Hindlimb muscle (tissue), 1 donor: ENCODE results near the gene ZNF536. TPM values are rescaled to one million over a fixed set of nuclear protein-coding genes. Genes with fewer than 3 reads are reported as not detected.
"Not testable (repeated sequence)": the region's sequence is repeated elsewhere in the genome, so short reads cannot be mapped to it uniquely, and the experiment has no call there.

Experiments
- DNase-seq: peaks from one replicate; pipeline ENCODE4 v3.0.0-alpha.2; 2013
- polyA plus RNA-seq: library from polyadenylated mRNA; unstranded; fragments of 120-200 nt; gene quantifications from one replicate; pipeline ENCODE4 v1.2.1, GENCODE V29; 2013; ENCODE audit not compliant: insufficient read length

Gene ZNF536
- polyA plus RNA-seq, 1 donor = 2.0 TPM

DNA sequence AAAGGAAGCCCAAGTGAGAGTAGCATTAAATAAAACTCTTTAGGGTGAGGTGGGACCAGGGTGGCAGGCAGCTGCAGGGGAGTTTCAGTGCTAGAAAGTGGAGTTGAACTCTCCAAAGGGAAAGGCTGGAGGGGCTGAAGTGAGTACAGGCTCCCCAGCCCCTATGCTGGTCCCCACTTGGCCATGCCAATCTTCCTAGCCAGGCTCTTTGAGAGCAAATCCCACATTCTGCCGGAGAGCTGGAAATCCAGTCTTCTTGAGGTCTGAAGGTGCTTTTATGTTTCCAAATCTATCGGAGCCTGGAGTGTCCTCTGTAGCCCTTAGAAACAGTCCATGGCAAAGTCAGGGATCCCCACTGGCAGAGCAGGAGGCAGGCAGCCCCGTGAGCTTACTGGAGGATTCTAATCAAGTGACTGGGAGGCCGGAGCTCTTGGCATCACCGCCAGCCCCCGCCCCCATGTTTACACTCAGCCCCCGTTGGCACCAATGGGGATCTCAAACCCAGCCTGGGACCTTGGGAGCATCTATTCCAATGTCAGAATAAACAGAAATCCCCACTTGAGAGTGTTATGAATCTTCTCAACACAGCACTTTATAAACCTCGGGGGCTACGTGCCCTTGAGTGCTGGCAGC lies 18.3 kb downstream of the ZNF536 start:
- DNase-seq = no peak

DNA sequence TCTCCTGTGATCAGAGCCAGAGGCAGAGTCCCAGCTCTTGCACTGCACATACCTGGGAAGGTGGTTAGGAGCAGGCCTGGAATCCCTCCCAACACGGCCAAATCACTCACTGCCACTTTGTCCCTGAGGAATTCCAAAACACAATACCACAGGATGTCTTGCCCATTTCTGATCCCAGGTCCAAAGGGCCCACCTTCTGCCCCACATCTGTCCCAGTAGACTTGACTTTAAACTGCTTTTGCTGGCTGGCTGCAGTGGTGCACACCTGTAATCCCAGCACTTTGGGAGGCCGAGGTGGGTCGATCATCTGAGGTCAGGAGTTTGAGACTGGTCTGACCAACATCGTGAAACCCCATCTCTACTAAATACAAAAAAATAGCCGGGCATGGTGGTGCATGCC lies 18.9 kb downstream of the ZNF536 start:
- DNase-seq = no peak

DNA sequence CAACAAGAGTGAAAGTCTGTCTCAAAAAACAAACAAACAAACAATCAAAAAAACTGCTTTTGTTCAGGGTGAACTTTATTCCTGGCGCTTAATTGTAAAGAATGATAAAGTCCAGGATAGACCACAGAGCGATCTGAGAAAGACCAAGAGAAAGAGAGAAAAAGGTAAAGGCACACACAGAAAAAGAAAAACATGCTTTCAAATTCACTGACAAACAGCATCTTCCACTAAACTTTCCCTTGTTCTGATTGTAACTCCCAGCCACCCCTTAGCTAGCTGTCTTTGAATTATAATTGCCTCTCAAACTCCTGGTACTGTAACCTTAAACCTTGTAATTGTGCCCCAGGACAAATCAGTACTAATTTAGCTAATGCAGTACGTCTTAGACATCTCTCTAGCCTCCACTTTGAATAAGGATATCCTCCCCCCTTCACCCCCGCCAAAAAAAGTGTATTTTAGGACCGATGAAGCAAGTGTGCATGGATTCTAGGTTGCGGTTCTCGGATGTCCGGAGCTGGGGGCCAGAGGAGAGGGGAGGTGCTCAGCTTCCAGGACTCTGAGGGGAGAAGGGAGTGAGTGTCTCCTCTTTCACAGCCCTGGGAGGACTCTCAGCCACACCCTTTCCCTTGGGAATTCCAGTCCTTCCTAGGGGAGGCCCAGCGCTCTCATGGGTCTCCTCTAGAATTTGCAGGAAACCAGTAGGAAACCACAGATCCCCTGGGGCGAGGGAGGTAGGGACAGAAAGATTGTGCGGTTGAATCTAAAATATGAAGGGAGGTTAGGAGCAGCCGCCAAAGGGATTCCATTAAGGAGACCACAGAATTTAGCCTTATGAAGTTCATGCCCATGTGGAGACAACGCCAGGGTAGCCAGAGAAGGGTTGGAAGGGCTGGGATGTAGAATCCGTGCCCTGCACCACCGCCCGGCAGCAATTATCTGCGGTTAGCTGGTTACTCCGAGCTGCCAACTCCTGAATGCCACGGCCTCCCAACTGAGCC lies 19.7 kb downstream of the ZNF536 start:
- DNase-seq = no peak

DNA sequence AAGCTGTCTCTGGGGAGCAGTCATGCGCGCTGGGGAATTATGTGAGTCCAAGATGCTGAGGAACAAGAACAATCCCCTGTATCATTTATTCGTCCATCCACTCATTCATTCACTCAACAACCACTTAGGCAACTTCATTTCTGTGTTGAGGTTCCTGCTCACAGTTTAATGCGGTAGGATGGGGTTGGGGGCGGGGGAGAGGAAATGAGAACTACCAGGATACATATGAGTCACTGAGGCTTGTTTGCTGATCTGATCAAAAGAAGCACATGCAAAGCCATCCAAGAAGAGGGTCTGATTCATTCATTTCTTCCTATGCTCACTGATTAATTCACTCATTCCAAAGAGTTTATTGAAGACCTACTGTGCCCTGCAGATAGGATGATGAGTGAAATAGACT lies 20.9 kb downstream of the ZNF536 start:
- DNase-seq = no peak

- DNase-seq = no peak
These were observed 21.7 kb downstream of the ZNF536 start for GRCh38 chr19:30393729-30394480.

DNA sequence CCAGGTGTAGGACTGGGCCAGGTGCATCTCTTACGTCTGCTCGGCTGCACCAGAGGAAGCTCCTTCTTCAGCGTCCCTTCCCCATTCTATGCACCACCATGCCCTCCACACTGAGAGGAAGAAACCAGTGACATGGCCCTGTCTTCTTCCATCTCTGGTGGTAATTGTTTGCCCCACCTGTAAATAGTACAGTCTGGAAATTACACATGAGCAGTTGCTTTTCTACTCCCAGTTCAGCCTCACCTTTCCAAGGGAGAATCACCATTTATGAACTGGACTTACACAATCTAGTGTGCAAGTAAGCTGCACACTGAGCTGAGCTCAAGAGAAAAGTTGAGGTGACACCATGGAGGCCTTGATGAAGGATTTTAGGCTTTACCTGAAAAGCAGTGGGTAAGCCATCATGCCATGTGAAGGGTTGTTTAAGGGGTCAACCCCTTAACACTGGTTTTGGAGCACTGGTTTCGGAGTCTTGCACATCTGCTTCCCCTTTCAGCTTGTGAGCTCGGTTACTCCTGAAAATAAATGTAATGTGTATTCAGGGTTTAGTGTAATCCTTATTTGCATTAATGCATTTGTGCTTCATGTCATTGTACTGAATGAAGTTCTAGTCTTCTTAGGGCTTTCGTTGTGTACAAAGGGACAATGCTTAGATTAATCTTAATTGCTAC lies 22.4 kb downstream of the ZNF536 start:
- no peak for DNase-seq

GRCh38 chr19:30395283-30395682 lies 23.1 kb downstream of the ZNF536 start:
- DNase-seq = no peak

GRCh38 chr19:30398539-30398938 lies 26.4 kb downstream of the ZNF536 start:
- DNase-seq = not testable (repeated sequence)

- DNase-seq = no peak
These were observed 29.8 kb downstream of the ZNF536 start for GRCh38 chr19:30401956-30402355.

DNA sequence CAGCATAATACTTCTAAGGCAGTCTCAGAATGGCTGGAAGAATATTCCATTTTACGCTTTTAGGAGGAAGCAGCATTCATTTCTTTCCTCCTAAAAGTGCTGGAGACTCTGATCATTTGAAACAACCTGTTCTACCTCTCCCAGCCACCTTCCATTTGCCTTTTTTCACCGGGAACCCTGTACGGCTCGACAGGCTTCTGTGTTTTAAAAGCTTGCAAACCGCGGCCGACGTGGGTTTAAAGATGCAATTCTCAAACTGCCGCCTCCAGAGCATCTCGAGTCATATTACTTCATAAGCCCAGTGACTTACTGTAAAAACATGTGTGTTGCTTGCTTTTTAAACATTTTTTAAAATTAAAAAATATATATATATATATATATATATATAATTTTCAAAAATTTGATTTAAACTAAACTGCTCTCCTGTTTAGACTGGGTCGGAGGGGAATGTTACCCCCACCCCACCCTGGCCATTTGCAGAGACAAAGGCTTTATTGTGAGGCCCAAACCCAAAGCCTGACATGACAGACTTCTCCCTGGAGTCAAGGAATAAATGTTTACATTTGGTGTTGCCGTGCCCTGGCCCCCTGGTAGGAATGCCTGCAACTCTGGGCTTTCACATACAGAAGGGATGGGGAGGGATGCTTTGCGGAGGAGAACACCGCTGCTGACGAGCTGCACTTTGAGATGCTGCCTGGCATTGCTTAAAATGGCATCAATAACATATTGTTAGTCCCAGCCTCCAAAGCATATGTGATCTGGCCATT lies 30.4 kb downstream of the ZNF536 start:
- no peak for DNase-seq

- DNase-seq = peak; percentile 9
These were observed 31.2 kb downstream of the ZNF536 start for GRCh38 chr19:30403203-30403985.

DNA sequence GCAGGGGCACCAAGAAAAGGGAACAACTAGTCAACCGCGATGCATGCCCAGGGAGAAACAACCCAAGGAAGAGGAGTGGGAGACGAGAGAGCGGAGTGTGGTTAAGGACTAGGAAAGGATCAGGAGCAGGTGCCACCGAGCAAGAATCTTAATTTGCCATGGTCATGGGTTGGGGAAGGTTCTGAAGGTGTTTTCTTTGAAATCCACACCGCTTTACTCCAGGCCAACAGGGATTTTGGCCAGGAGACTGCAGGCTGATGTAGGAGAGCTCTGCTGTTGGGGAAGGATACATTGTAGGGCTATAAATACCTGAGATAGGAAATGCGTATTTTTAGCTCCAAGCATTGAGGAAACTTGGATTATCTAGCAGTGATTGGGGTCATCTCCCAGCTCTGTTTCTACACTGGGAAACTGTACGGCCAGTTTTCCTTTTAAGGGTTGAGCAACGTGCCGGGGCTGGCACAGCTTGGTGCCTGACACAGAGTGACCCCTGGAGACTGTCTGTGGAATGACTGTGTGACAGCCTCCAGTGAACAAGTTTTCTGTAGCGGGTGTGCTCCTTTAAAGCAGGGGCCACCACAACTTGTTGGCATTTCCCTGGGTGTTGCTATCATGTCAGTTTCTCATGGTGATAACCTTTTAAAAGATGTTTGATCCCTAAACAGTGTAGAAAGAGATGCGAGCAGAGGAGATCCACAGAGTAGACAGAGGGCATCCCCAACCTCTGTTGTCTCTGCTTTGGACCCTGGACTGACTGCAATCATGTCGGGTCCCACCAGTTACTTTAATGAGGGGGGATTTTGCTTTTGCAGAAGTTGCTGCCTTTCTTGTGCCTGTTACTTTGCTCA lies 34.3 kb downstream of the ZNF536 start:
- no peak for DNase-seq

GRCh38 chr19:30407068-30407709 lies 35.0 kb downstream of the ZNF536 start:
- no peak for DNase-seq

DNA sequence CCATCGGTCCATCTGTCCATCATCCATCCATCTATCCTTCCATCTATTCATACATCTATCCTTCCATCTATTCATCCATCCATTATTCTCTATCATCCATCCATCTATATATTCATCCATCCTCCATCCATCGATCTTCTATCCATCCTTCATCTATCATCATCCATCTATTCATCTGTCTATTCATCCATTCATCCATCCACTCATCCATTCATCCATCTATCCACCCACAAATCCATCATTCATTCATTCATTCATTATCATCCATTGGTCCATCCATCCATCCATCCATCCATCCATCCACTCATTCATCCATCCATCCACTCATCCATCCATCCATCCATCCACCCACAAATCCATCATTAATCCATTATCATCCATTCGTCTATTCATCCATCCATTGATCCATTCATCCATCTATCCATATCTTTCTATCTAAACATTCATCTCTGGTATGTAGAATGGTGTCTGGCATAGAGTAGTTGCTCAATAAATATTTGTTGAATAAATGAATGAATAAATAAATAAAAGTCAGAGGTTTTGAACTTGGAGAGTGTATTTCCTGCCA lies 36.6 kb downstream of the ZNF536 start:
- DNase-seq = no peak

GRCh38 chr19:30411714-30412113 lies 39.5 kb downstream of the ZNF536 start:
- DNase-seq = no peak

GRCh38 chr19:30416375-30416774 lies 44.2 kb downstream of the ZNF536 start:
- no peak for DNase-seq

GRCh38 chr19:30417166-30417565 lies 45.0 kb downstream of the ZNF536 start:
- DNase-seq = not testable (repeated sequence)

DNA sequence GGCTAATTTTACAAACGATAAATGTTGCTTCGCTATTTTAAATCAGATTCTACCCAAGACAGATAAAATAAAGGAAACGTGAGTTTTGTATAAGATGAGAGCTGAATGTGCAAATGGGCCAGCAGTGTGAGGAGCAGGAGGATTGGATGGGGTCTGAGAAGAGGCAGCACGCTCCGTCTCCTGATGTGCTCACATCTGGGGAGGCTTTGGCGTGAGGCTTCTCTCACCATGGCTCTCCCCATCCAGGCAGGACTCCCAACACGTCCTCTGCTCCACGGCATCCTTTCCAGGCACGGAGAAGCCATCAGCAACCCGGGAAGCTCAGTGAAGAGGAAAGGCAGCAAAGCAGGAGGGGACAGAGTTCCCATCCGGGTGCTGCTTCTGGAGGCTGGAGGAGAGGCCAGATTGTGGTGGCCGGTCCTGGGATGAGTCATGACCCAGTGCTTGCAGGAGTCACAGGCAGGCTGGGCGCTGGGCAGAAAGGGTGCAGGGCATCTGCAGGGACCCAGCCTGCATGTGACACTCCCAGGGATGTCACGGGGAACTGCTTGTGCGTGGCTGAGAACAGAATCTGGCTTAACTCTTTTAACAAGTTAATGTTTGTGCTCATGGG lies 47.5 kb downstream of the ZNF536 start:
- no peak for DNase-seq

- no peak for DNase-seq
These were observed 48.1 kb downstream of the ZNF536 start for GRCh38 chr19:30420316-30420715.
